ENCODE results near the gene DISP3. TPM values are rescaled to one million over a fixed set of nuclear protein-coding genes. Genes with fewer than 3 reads are reported as not detected.

The DISP3 gene
- total and polyA plus RNA-seq, 9 of the 15 experiments (the other 6 are each of a cell fraction or from before 2014, with no cell fraction given) = 0.03 to 0.19 (median 0.15) TPM; not detected in 5

DNA sequence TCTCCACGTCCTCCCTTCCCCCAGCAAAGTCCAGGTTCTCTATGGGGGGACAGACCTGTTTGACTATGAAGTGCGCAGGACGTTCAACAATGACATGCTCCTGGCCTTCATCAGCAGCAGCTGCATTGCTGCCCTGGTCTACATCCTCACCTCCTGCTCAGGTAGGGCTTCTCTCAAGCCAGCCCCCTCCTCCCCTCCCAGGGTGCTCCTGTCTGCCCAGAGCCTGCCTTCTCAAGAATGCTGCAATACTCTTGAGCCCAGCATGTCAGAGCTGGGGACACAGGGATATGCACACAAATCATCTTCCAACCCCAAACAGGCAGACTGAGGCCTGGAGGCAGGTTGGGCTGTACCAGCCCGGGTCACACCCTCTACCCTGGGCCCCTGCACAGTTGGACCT, 35.4 kb downstream of the DISP3 start:
- FAIRE-seq (no peak), ATAC-seq (no peak), DNase-seq (ENCODE audit: extremely low read depth in 1 of 4, low spot score in 3 of 4) (no peak)
- Histone ChIP-seq H3K9ac (ENCODE audit: insufficient read depth in 1 of 2, low read depth in 2 of 2, low read length in 2 of 2) (no peak overlapping the region), H4K20me1 (replicated peaks; ENCODE audit: control insufficient read depth, insufficient read depth, low read length) (no peaks in the 10 kb centered on the region), H3K9me3 (replicated peaks; ENCODE audit: control insufficient read depth, insufficient read depth, low read depth, low read length) (no peaks in the 10 kb centered on the region), H3K27me3 (ENCODE audit: control insufficient read depth in 2 of 2, insufficient read depth in 2 of 2, low read length in 2 of 2) (peaks cover 3 to 19% of the 10 kb centered on the region in 2 experiments; a peak in 4 of 5 replicates), H3K4me3 (no peak overlapping the region), H3K9me1 (ENCODE audit: control insufficient read depth, insufficient read depth, low read length) (no peaks in the 10 kb centered on the region), H3K4me2 (ENCODE audit: insufficient read depth, low read length) (no peak overlapping the region), H3K27ac (ENCODE audit: extremely low read depth, low read depth, low read length) (no peak overlapping the region), H3K36me3 (ENCODE audit: control insufficient read depth, insufficient read depth, low read length) (no peaks in the 10 kb centered on the region), H3K79me2 (ENCODE audit: control insufficient read depth, insufficient read depth, low read length) (no peaks in the 10 kb centered on the region), H2AFZ (ENCODE audit: low read depth, low read length) (no peak overlapping the region), H3K4me1 (replicated peaks in 1 of 2; ENCODE audit: control insufficient read depth in 2 of 2, insufficient read depth in 2 of 2, low read length in 2 of 2) (no peaks in the 10 kb centered on the region)
- ChIA-PET POLR2A (interaction anchor here (0.7 kb wide), 1 partner anchor 14 kb away, joined by 3 read pairs; no protein-coding TSS in a partner anchor), CTCF (ENCODE audit: low intra/inter-chr PET ratio) (no interaction called here)
- intact Hi-C loops (cut with micrococcal nuclease) (no loop called here), in situ Hi-C loops (cut with MboI) (no loop called here)
- no TSS peak for BruUV-seq (replicated peaks)
- WGBS (ENCODE audit: insufficient coverage, low coverage, missing lambda C conversion rate) = 2% methylated on average over 4 of the region's 4 CpGs
- TF ChIP-seq, protein P1, sequence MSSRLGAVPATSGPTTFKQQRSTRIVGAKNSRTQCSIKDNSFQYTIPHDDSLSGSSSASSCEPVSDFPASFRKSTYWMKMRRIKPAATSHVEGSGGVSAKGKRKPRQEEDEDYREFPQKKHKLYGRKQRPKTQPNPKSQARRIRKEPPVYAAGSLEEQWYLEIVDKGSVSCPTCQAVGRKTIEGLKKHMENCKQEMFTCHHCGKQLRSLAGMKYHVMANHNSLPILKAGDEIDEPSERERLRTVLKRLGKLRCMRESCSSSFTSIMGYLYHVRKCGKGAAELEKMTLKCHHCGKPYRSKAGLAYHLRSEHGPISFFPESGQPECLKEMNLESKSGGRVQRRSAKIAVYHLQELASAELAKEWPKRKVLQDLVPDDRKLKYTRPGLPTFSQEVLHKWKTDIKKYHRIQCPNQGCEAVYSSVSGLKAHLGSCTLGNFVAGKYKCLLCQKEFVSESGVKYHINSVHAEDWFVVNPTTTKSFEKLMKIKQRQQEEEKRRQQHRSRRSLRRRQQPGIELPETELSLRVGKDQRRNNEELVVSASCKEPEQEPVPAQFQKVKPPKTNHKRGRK (tag; IDR thresholded peaks at IDR 0.05) = no peak
- TF ChIP-seq FOXM1 (IDR thresholded peaks at IDR 0.05; ENCODE audit: low read depth) (no peak), FOXM1 (CRISPR knock-in tag; IDR thresholded peaks at IDR 0.05; ENCODE audit: low read depth) (no peak), YY1 (IDR thresholded peaks at IDR 0.05; ENCODE audit: borderline replicate concordance in 1 of 3, control insufficient read depth in 1 of 3, extremely low read depth in 1 of 3, insufficient read depth in 3 of 3, insufficient read length in 1 of 3, insufficient replicate concordance in 2 of 3, low read depth in 1 of 3, low read length in 2 of 3) (no peak), SIN3B (IDR thresholded peaks at IDR 0.05; ENCODE audit: low read depth) (no peak), FOXP1 (CRISPR knock-in tag; IDR thresholded peaks at IDR 0.05) (no peak), ZNF224 (CRISPR knock-in tag; IDR thresholded peaks at IDR 0.05) (no peak), USF2 (CRISPR knock-in tag; IDR thresholded peaks at IDR 0.05) (no peak), ZNF696 (CRISPR knock-in tag; conservative IDR thresholded peaks at IDR 0.05) (no peak), TAF1 (IDR thresholded peaks at IDR 0.05; ENCODE audit: control insufficient read depth, extremely low read depth, insufficient read depth, low read length, severe bottlenecking) (no peak), CAMTA2 (CRISPR knock-in tag; conservative IDR thresholded peaks at IDR 0.05) (no peak), FOXK2 (conservative IDR thresholded peaks at IDR 0.05 in 1 of 2, IDR thresholded peaks at IDR 0.05 in 1 of 2; ENCODE audit: low read depth in 2 of 2) (no peak), ZEB2 (IDR thresholded peaks at IDR 0.05) (no peak), STAT5A (IDR thresholded peaks at IDR 0.05; ENCODE audit: borderline replicate concordance, low read length) (no peak), ZNF778 (CRISPR knock-in tag; IDR thresholded peaks at IDR 0.05) (no peak), EP400 (IDR thresholded peaks at IDR 0.05) (no peak), ZNF408 (CRISPR knock-in tag; IDR thresholded peaks at IDR 0.05; ENCODE audit: low read depth) (no peak)
